ENCODE results near the gene SPDYE18. TPM values are rescaled to one million over a fixed set of nuclear protein-coding genes. Genes with fewer than 3 reads are reported as not detected.

Gene SPDYE18
- polyA plus RNA-seq, 3 donors from 2014 or later = not detected

Other genes starting within 250 kb of the SPDYE18 start
- gene SPDYE17, start 30.2 kb downstream of the SPDYE18 start, polyA plus RNA-seq = not detected
- 1 to 10 TPM in 2 of 3 donors, under 1 TPM in 1; 0.88 to 2.7 (median 1.7) TPM for gene CCDC146, start 60.1 kb upstream of the SPDYE18 start, polyA plus RNA-seq
- gene FGL2, start 137.3 kb upstream of the SPDYE18 start, polyA plus RNA-seq = 10 to 100 TPM; 32.2 to 59.4 (median 37.9) TPM